Keratinocyte (primary cell): Measurements from ENCODE around the gene FGF18.

Experiments used
- CTCF ChIP-seq, 3 experiments: IDR thresholded peaks in 1 of 3; conservative IDR thresholded peaks in 1 of 3; optimal IDR thresholded peaks in 1 of 3; 2 replicates in 2 of 3; 3 replicates in 1 of 3; pipeline versions ENCODE3 to v1.5.1; 2011; ENCODE audit warnings: low read length in 3 of 3, mild to moderate bottlenecking in 3 of 3, moderate library complexity in 2 of 3, control low read depth in 1 of 3, inconsistent platforms in 1 of 3; ENCODE audit not compliant: insufficient read depth in 2 of 3; ENCODE audit errors: extremely low read depth in 1 of 3
- EZH2 ChIP-seq: IDR thresholded peaks from one replicate; pipeline ENCODE4 v1.6.1; 2012; ENCODE audit warnings: inconsistent platforms, mild to moderate bottlenecking, low read length, moderate library complexity

- no peak for TF ChIP-seq CTCF (optimal IDR thresholded peaks at IDR 0.05 in 1 of 3, IDR thresholded peaks at IDR 0.05 in 1 of 3, conservative IDR thresholded peaks at IDR 0.05 in 1 of 3; ENCODE audit: extremely low read depth in 1 of 3, insufficient read depth in 2 of 3, low read length in 3 of 3)
- TF ChIP-seq EZH2: no peak
These were observed 62.4 kb downstream of the FGF18 start for GRCh38 chr5:171481571-171482433.
